DND-41 (cell line): ENCODE measurements around the gene CAMK2N1.

ENCODE experiments used
- ATAC-seq: fragments of 200-7000 bp; cut with Tn5 transposase; 3 replicates; pipeline ENCODE4 v1.9.1; 2021; ENCODE audit warnings: low read depth; ENCODE audit not compliant: insufficient read depth
- DNase-seq: peaks from one replicate; pipeline ENCODE4 v3.0.0-alpha.2; 2020
- H2AFZ ChIP-seq: 2 replicates; pipeline ENCODE4 v1.6.0; 2012; ENCODE audit warnings: low read depth, low read length
- H3K27ac ChIP-seq: 2 replicates; pipeline ENCODE4 v1.5.1; 2012; ENCODE audit warnings: low read length, inconsistent platforms
- H3K27me3 ChIP-seq: fragments of 200-600 bp; sonication (generic); 2 replicates; pipeline ENCODE4 v1.6.0; 2012; ENCODE audit warnings: low read length, mild to moderate bottlenecking, inconsistent platforms; ENCODE audit not compliant: insufficient read depth, poor library complexity
- H3K36me3 ChIP-seq: 2 replicates; pipeline ENCODE4 v1.5.1; 2012; ENCODE audit warnings: low read length, inconsistent platforms; ENCODE audit not compliant: insufficient read depth
- H3K4me1 ChIP-seq: 2 replicates; pipeline ENCODE4 v1.5.1; 2012; ENCODE audit warnings: mild to moderate bottlenecking, low read length; ENCODE audit not compliant: insufficient read depth
- H3K4me2 ChIP-seq: 2 replicates; pipeline ENCODE4 v1.6.0; 2012; ENCODE audit warnings: mild to moderate bottlenecking, moderate library complexity, low read length, inconsistent platforms; ENCODE audit not compliant: insufficient read depth
- H3K4me3 ChIP-seq, 2 experiments: fragments of 200-600 bp in 1 of 2; shearing (Covaris generic) in 1 of 2; 2 replicates each; pipeline ENCODE4 v1.5.1; 2012 to 2016; ENCODE audit warnings: inconsistent platforms in 2 of 2, low read length in 2 of 2, mild to moderate bottlenecking in 2 of 2, low read depth in 1 of 2, moderate library complexity in 1 of 2
- H3K79me2 ChIP-seq: 2 replicates; pipeline ENCODE4 v1.6.0; 2012; ENCODE audit warnings: low read length, inconsistent platforms; ENCODE audit not compliant: insufficient read depth
- H3K9ac ChIP-seq: 2 replicates; pipeline ENCODE4 v1.6.0; 2012; ENCODE audit warnings: low read depth, mild to moderate bottlenecking, inconsistent platforms, low read length, moderate library complexity
- H3K9me3 ChIP-seq: 2 replicates; pipeline ENCODE4 v1.5.1; 2012; ENCODE audit warnings: low read length, moderate library complexity, mild to moderate bottlenecking, inconsistent platforms; ENCODE audit not compliant: insufficient read depth, severe bottlenecking
- H4K20me1 ChIP-seq: 2 replicates; pipeline ENCODE4 v1.6.0; 2012; ENCODE audit warnings: low read length; ENCODE audit not compliant: insufficient read depth
- EZH2 ChIP-seq: IDR thresholded peaks from 3 replicates; pipeline ENCODE4 v1.6.1; 2012; ENCODE audit warnings: borderline replicate concordance, low read depth, mild to moderate bottlenecking, moderate library complexity, low read length, inconsistent platforms; ENCODE audit not compliant: severe bottlenecking
- TF ChIP-seq, protein P1 (sequence below): IDR thresholded peaks from 2 replicates; pipeline ENCODE4 v1.5.1; 2012; ENCODE audit warnings: borderline replicate concordance, low read length, moderate library complexity, mild to moderate bottlenecking; ENCODE audit not compliant: poor library complexity, severe bottlenecking; ENCODE audit errors: extremely low read depth

CAMK2N1 gene

DNA sequence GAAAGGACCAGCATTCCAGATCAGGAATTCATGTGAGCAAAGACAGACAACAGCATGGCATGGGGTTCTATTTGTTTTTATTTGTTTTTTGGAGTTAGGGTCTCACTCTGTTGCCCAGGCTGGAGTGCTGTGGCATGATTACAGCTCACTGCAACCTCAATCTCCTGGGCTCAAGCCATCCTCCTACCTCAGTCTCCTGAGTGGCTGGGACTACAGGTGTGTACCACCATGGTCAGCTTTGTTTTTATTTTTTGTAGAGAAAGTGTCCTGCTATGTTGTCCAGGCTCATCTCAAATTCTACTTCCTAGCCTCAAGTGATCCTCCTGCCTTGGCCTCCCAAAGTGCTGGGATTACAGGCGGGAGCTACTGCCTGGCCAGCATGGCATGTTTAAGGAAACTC is 9.7 kb upstream of the CAMK2N1 start:
- H2AFZ ChIP-seq, result no peak overlapping the region
- H3K9ac ChIP-seq, result no peak overlapping the region
- no peaks in the 10 kb centered on the region for H4K20me1 ChIP-seq
- no peaks in the 10 kb centered on the region for H3K79me2 ChIP-seq
- H3K27me3 ChIP-seq, result peaks cover 13% of the 10 kb centered on the region
- no peak overlapping the region for H3K4me2 ChIP-seq
- H3K9me3 ChIP-seq, result no peaks in the 10 kb centered on the region
- H3K27ac ChIP-seq, result no peak overlapping the region
- DNase-seq (no peak), ATAC-seq (no peak)
- H3K36me3 ChIP-seq, result no peaks in the 10 kb centered on the region
- TF ChIP-seq EZH2, result no peak
- TF ChIP-seq, protein P1, sequence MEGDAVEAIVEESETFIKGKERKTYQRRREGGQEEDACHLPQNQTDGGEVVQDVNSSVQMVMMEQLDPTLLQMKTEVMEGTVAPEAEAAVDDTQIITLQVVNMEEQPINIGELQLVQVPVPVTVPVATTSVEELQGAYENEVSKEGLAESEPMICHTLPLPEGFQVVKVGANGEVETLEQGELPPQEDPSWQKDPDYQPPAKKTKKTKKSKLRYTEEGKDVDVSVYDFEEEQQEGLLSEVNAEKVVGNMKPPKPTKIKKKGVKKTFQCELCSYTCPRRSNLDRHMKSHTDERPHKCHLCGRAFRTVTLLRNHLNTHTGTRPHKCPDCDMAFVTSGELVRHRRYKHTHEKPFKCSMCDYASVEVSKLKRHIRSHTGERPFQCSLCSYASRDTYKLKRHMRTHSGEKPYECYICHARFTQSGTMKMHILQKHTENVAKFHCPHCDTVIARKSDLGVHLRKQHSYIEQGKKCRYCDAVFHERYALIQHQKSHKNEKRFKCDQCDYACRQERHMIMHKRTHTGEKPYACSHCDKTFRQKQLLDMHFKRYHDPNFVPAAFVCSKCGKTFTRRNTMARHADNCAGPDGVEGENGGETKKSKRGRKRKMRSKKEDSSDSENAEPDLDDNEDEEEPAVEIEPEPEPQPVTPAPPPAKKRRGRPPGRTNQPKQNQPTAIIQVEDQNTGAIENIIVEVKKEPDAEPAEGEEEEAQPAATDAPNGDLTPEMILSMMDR, result no peak
- no peak overlapping the region for H3K4me3 ChIP-seq
- 0 out of 2 replicates have a peak, but pooled peaks cover 4% of the 10 kb centered on the region for H3K4me1 ChIP-seq

DNA sequence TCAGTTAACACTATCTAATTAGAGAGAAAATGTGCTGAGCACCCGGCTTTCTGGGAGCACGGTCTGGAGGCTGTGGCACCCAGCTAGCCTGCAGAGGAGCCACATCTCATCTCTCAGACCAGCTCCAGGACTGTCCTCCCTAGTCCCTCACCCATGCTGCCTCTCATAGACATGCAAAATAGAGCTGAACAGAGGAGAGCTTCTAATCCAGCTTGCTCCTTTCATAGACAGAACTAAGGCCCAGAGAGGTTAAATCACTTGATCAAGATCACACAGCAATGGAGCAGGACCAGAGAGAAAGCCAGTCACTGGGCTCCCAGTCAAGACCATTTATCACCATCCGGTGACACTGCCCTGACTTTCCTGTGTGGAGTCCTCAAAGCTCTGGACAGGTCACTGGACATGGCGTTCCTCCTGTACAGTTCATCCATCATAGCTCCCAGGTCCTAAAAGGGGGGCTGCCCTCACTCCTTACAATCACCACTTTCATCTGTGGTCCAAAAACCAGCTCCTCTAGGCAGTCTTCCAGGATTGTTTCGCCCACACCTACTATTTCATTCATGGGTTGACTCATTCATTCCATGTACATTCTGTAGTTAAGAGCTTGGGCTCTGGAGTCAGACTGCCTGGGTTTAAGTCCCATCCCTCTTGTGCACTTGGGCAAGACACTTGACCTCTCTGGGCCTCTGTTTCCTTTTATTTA is 8.8 kb upstream of the CAMK2N1 start:
- H3K9ac ChIP-seq, result no peak overlapping the region
- peaks cover 11% of the 10 kb centered on the region for H3K27me3 ChIP-seq
- no peak for TF ChIP-seq EZH2
- TF ChIP-seq, protein P1, result no peak
- H3K36me3 ChIP-seq, result no peaks in the 10 kb centered on the region
- no peak overlapping the region for H3K4me2 ChIP-seq
- ATAC-seq (no peak), DNase-seq (no peak)
- no peaks in the 10 kb centered on the region for H3K9me3 ChIP-seq
- H3K4me1 ChIP-seq, result 0 out of 2 replicates have a peak, but pooled peaks cover 4% of the 10 kb centered on the region
- no peak overlapping the region for H2AFZ ChIP-seq
- H3K4me3 ChIP-seq, result no peak overlapping the region
- H3K79me2 ChIP-seq, result no peaks in the 10 kb centered on the region
- H3K27ac ChIP-seq, result no peak overlapping the region
- no peaks in the 10 kb centered on the region for H4K20me1 ChIP-seq

DNA sequence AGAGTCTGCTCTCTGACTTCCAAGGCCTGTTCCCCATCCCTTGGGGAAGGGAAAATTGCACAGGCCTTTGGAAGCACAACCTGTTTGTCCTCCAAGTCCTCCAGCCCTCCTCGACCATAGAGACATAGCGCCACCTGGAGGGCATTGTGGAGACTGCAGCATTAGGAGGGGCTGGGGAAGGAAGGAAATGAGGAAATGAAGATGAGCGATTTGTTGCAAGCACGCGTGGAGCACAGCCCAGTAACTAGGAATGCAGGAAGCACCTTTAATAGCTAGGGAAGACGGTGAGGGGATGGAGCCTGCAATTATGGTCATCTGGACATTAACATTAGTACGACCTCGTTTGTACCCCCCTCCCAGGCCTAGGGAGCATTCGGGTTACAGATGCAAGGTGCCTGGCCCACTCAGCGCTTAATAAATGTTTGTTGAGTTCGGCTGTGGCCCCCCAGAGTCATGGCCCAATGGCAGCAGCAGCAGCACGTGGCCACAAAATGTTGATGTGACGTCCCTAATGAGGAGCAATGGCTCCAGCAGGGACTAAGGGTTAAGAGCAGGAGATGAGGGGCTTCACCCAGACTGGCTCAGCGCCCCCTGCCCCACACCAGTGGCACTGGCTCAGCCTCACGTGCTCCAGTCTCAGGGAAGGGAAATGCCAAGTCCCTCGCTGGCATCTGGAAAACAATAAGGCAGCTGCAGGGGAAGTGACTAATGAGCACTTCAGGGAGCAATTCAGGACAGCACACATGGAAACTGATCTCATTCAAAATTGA is 8.0 kb upstream of the CAMK2N1 start:
- DNase-seq, result peak; percentile 77
- Histone ChIP-seq H3K4me2 (peak overlapping the region; percentile 44; the same call in 1 of the 2 replicates), H3K36me3 (no peaks in the 10 kb centered on the region), H3K4me1 (0 out of 2 replicates have a peak, but pooled peaks cover 4% of the 10 kb centered on the region), H3K9me3 (no peaks in the 10 kb centered on the region), H3K27ac (no peak overlapping the region), H2AFZ (peak overlapping the region; percentile 36; the same call in 1 of the 2 replicates), H3K79me2 (no peaks in the 10 kb centered on the region), H3K9ac (no peak overlapping the region), H4K20me1 (no peaks in the 10 kb centered on the region), H3K27me3 (peaks cover 8% of the 10 kb centered on the region), H3K4me3 (no peak overlapping the region)
- ATAC-seq, result peak; percentile 84
- no peak for TF ChIP-seq EZH2
- TF ChIP-seq, protein P1, result peak; percentile 100
